Endothelial cell of umbilical vein (primary cell): ENCODE measurements around the gene TMEM178B. TPM values are rescaled to one million over a fixed set of nuclear protein-coding genes. Genes with fewer than 3 reads are reported as not detected.

Experiments used
- BruUV-seq: library from RNA; stranded (reverse); fragments of 400-500 nt; replicated peaks from 2 replicates; lab custom pipeline; 2021; lab: Mats Ljungman, UMichigan
- CTCF ChIA-PET: fragments of 300-600, 350-600 bp; sonication (Branson Sonifier 250); formaldehyde crosslinking; loops from one replicate; lab custom pipeline; 2021; ENCODE audit warnings: antibody characterized with exemption, inconsistent platforms; lab: Charles Lee
- POLR2A ChIA-PET: fragments of 300-600, 350-600 bp; sonication (Branson Sonifier 250); formaldehyde crosslinking; loops from one replicate; lab custom pipeline; 2021; ENCODE audit warnings: antibody characterized with exemption, inconsistent platforms; lab: Charles Lee
- DNase-seq: peaks from one replicate; pipeline ENCODE4 v3.0.0-alpha.2; 2011; ENCODE audit warnings: low read depth, low spot score
- FAIRE-seq: peaks from 2 replicates; lab custom pipeline; 2011; peaks lifted over from hg19 to GRCh38; lab: Jason Lieb, UNC
- H2AFZ ChIP-seq: 2 replicates; pipeline ENCODE4 v1.6.0; 2012; ENCODE audit warnings: low read depth, low read length, control low read depth, inconsistent platforms
- H3K27ac ChIP-seq: 2 replicates; pipeline ENCODE4 v1.5.1; 2011; ENCODE audit warnings: low read depth, mild to moderate bottlenecking, control low read depth, low read length, moderate library complexity; ENCODE audit not compliant: insufficient read depth
- H3K27me3 ChIP-seq, 2 experiments: 2 replicates each; pipeline versions ENCODE4 v1.6.0 to v1.6.1; 2011; ENCODE audit warnings: low read length in 2 of 2, mixed read lengths in 1 of 2; ENCODE audit not compliant: control insufficient read depth in 2 of 2, insufficient read depth in 2 of 2
- H3K36me3 ChIP-seq, 2 experiments: 2 replicates in 1 of 2; 3 replicates in 1 of 2; pipeline ENCODE4 v1.5.1; 2011; ENCODE audit warnings: low read length in 2 of 2, mild to moderate bottlenecking in 1 of 2, moderate library complexity in 1 of 2; ENCODE audit not compliant: control insufficient read depth in 2 of 2, insufficient read depth in 2 of 2; ENCODE audit errors: extremely low read depth in 1 of 2
- H3K4me1 ChIP-seq: 3 replicates; pipeline ENCODE4 v1.5.1; 2011; ENCODE audit warnings: mild to moderate bottlenecking, low read length; ENCODE audit not compliant: control insufficient read depth, insufficient read depth; ENCODE audit errors: extremely low read depth
- H3K4me2 ChIP-seq: 2 replicates; pipeline ENCODE4 v1.6.1; 2011; ENCODE audit warnings: low read length, control low read depth, mixed read lengths; ENCODE audit not compliant: insufficient read depth
- H3K4me3 ChIP-seq, 3 experiments: fragments of 200-600 bp in 1 of 3; sonication (generic), shearing (Covaris generic) in 1 of 3; replicated peaks in 1 of 3; 2 replicates each; pipeline ENCODE4 v1.5.1; 2011 to 2016; ENCODE audit warnings: control low read depth in 3 of 3, low read length in 3 of 3, mild to moderate bottlenecking in 2 of 3, inconsistent platforms in 1 of 3, low read depth in 1 of 3, moderate library complexity in 1 of 3; ENCODE audit not compliant: insufficient read depth in 1 of 3
- H3K79me2 ChIP-seq: 2 replicates; pipeline ENCODE4 v1.6.0; 2012; ENCODE audit warnings: low read length, inconsistent platforms; ENCODE audit not compliant: control insufficient read depth, insufficient read depth
- H3K9ac ChIP-seq: replicated peaks from 2 replicates; pipeline ENCODE3; 2011; ENCODE audit warnings: low read length, control low read depth; ENCODE audit not compliant: insufficient read depth; ENCODE audit errors: extremely low read depth
- H3K9me1 ChIP-seq: replicated peaks from 3 replicates; pipeline ENCODE4 v1.6.0; 2011; ENCODE audit warnings: mild to moderate bottlenecking, low read length; ENCODE audit not compliant: control insufficient read depth, insufficient read depth; ENCODE audit errors: extremely low read depth
- H3K9me3 ChIP-seq: replicated peaks from 2 replicates; pipeline ENCODE4 v1.5.1; 2012; ENCODE audit warnings: low read length, inconsistent platforms; ENCODE audit not compliant: control insufficient read depth, insufficient read depth
- H4K20me1 ChIP-seq: replicated peaks from 2 replicates; pipeline ENCODE3; 2011; ENCODE audit warnings: mild to moderate bottlenecking, low read length; ENCODE audit not compliant: control insufficient read depth, insufficient read depth; ENCODE audit errors: extremely low read depth
- FOS ChIP-seq: IDR thresholded peaks from 2 replicates; pipeline ENCODE4 v1.6.1; 2011; ENCODE audit warnings: mild to moderate bottlenecking, low read length, moderate library complexity, borderline replicate concordance; ENCODE audit not compliant: insufficient read depth
- GATA2 ChIP-seq: IDR thresholded peaks from 2 replicates; pipeline ENCODE4 v1.7.0; 2011; ENCODE audit warnings: low read depth, mild to moderate bottlenecking, moderate library complexity, mixed read lengths, low read length; ENCODE audit not compliant: insufficient read length, insufficient read depth
- JUN ChIP-seq: IDR thresholded peaks from 2 replicates; pipeline ENCODE4 v1.6.1; 2011; ENCODE audit warnings: borderline replicate concordance, low read depth; ENCODE audit not compliant: insufficient read length, insufficient read depth
- MYC ChIP-seq: IDR thresholded peaks from one replicate; pipeline ENCODE4 v1.6.1; 2011; ENCODE audit warnings: mild to moderate bottlenecking, low read depth, low read length
- POLR2A ChIP-seq: IDR thresholded peaks from 2 replicates; pipeline ENCODE4 v1.6.1; 2012; ENCODE audit warnings: low read depth, mild to moderate bottlenecking, control low read depth, low read length
- POLR2AphosphoS5 ChIP-seq: IDR thresholded peaks from 2 replicates; pipeline ENCODE4 v1.6.1; 2012; ENCODE audit warnings: low read depth, mild to moderate bottlenecking, control low read depth, low read length, moderate library complexity; ENCODE audit not compliant: insufficient read depth
- dilution Hi-C: fragments of 300-500 bp; cut with MboI; formaldehyde crosslinking; loops from one replicate; pipeline ENCODE4 v1.15.0; 2019; ENCODE audit warnings: low sequenced_read_pairs; ENCODE audit not compliant: extremely low pct_ligation_motif_present
- intact Hi-C: fragments of 100-400 bp; cut with micrococcal nuclease; formaldehyde crosslinking; loops from one replicate; pipeline ENCODE4 v1.10.0; 2022
- polyA plus RNA-seq, 4 experiments: library from polyadenylated mRNA; depleted of rRNA in 3 of 4; stranded (reverse) in 3 of 4; unstranded in 1 of 4; fragments of >200 nt; gene quantifications; 2 replicates each; pipeline versions ENCODE4 v1.2.1 to v1.2.3, GENCODE V29; 2011 to 2012; ENCODE audit warnings: missing spikeins in 1 of 4
- total RNA-seq: library from RNA; stranded (reverse); gene quantifications from 2 replicates; pipeline ENCODE4 v1.2.3, GENCODE V29; 2021

TMEM178B gene
- total and polyA plus RNA-seq, 2 donors (not counting 3 experiments of a cell fraction or from before 2014, with no cell fraction given): not detected

GRCh38 chr7:141317033-141317585 is 243.2 kb downstream of the TMEM178B start:
- CTCF ChIA-PET: no interaction called here
- no peaks in the 10 kb centered on the region for H3K27me3 ChIP-seq
- dilution Hi-C loops (no loop called here), intact Hi-C loops (no loop called here)
- FAIRE-seq (no peak), DNase-seq (no peak)
- no peak overlapping the region for H3K27ac ChIP-seq
- no peaks in the 10 kb centered on the region for H3K4me1 ChIP-seq
- no peaks in the 10 kb centered on the region for H3K9me3 ChIP-seq
- BruUV-seq: no TSS peak
- no peak overlapping the region for H2AFZ ChIP-seq
- no peak overlapping the region for H3K9ac ChIP-seq
- TF ChIP-seq MYC (no peak), POLR2A (no peak), JUN (no peak), POLR2AphosphoS5 (no peak), FOS (no peak)
- POLR2A ChIA-PET: no interaction called here
- no peak overlapping the region for H3K4me2 ChIP-seq
- no peak overlapping the region for H3K4me3 ChIP-seq
- no peaks in the 10 kb centered on the region for H4K20me1 ChIP-seq
- H3K9me1 ChIP-seq: no peaks in the 10 kb centered on the region
- no peaks in the 10 kb centered on the region for H3K36me3 ChIP-seq
- H3K79me2 ChIP-seq: no peaks in the 10 kb centered on the region

GRCh38 chr7:141320287-141320686 is 246.4 kb downstream of the TMEM178B start:
- FAIRE-seq (no peak), DNase-seq (no peak)
- Histone ChIP-seq H3K4me1 (no peaks in the 10 kb centered on the region), H3K9me1 (no peaks in the 10 kb centered on the region), H4K20me1 (no peaks in the 10 kb centered on the region), H3K36me3 (no peaks in the 10 kb centered on the region), H3K4me2 (no peak overlapping the region), H3K79me2 (no peaks in the 10 kb centered on the region), H3K9ac (no peak overlapping the region), H2AFZ (no peak overlapping the region), H3K9me3 (no peaks in the 10 kb centered on the region), H3K4me3 (no peak overlapping the region), H3K27ac (no peak overlapping the region), H3K27me3 (no peaks in the 10 kb centered on the region)
- POLR2A ChIA-PET: no interaction called here
- no peak for TF ChIP-seq GATA2
- intact Hi-C loops: no loop called here
- dilution Hi-C loops: no loop called here
- CTCF ChIA-PET: no interaction called here
- no TSS peak for BruUV-seq
